Subcutaneous adipose tissue (tissue), 4 donors: ENCODE data around the gene TFAP2B. TPM values are rescaled to one million over a fixed set of nuclear protein-coding genes. Genes with fewer than 3 reads are reported as not detected.

Source experiments
- CTCF ChIP-seq: fragments of 450-650 bp; IDR thresholded peaks from one replicate; pipeline ENCODE4 v1.5.1; 2016; ENCODE audit warnings: low read depth, mild to moderate bottlenecking, control low read depth, antibody characterized with exemption, moderate library complexity
- total RNA-seq, 4 donors: library from RNA; depleted of rRNA; stranded (reverse); fragments of >200 nt; gene quantifications; one replicate each; pipeline ENCODE4 v1.1.0, GENCODE V29; 2016

Gene TFAP2B
- total RNA-seq, 4 donors from 2014 or later, result not detected

- TF ChIP-seq CTCF, result no peak
Measured at GRCh38 chr6:50834929-50835410, 16.3 kb downstream of the TFAP2B start.

- no peak for TF ChIP-seq CTCF
Measured at GRCh38 chr6:50836231-50836630, 17.6 kb downstream of the TFAP2B start.

GRCh38 chr6:50837589-50838445 is 19.1 kb downstream of the TFAP2B start:
- TF ChIP-seq CTCF, result no peak

- TF ChIP-seq CTCF, result no peak
Measured at GRCh38 chr6:50840112-50840810, 21.6 kb downstream of the TFAP2B start.

GRCh38 chr6:50840811-50841192 is 22.1 kb downstream of the TFAP2B start:
- no peak for TF ChIP-seq CTCF

GRCh38 chr6:50842446-50842845 is 23.8 kb downstream of the TFAP2B start:
- TF ChIP-seq CTCF, result no peak

GRCh38 chr6:50842861-50843384 is 24.3 kb downstream of the TFAP2B start:
- no peak for TF ChIP-seq CTCF
